ENCODE results near the gene TMEFF1.

DNA sequence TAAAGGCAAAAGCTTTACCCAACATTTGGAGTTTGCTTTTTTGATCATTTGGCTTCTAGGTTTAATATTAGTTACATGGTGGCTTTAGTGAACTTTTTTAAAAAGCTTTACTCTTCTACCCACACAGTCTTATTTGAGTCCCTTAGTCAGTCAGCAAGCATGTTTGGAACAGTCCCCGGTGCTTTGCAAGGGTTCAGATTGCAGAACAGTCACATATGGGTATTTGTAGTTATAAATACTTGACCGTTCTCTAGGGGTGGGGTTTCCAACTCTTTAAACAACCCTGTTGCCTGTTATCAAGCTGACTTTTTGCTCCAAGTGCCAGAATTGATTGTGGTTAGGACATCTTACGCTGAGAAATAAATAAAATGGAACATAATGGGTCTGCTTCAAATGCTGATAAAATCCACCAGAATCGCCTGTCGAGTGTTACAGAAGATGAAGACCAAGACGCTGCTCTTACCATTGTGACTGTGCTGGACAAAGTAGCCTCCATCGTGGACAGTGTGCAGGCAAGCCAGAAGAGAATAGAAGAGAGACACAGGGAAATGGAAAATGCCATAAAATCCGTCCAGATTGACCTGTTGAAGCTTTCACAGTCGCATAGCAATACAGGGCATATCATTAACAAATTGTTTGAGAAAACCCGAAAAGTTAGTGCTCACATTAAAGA is 105.0 kb downstream of the TMEFF1 start, which contains the start of gene CAVIN4:
- TF ChIP-seq POLR2A (IDR thresholded peaks at IDR 0.05; ENCODE audit: low read length): no peak
- no peak for TF ChIP-seq GATA1 (IDR thresholded peaks at IDR 0.05; ENCODE audit: low read depth, low read length)
